Brain microvascular endothelial cell (primary cell): ENCODE results near the gene SMS.

ENCODE experiments used
- DNase-seq: peaks from one replicate; pipeline ENCODE4 v3.0.0-alpha.2; 2020
- H3K27ac ChIP-seq: fragments of 250-450 bp; sonication (Bioruptor Pico); 2 replicates; pipeline ENCODE4 v1.5.1; 2020; ENCODE audit warnings: mild to moderate bottlenecking, moderate library complexity
- H3K27me3 ChIP-seq: fragments of 250-450 bp; sonication (Bioruptor Pico); replicated peaks from 2 replicates; pipeline ENCODE4 v1.5.1; 2020; ENCODE audit warnings: mild to moderate bottlenecking
- H3K36me3 ChIP-seq: fragments of 250-450 bp; sonication (Bioruptor Pico); replicated peaks from 2 replicates; pipeline ENCODE4 v1.5.1; 2020; ENCODE audit warnings: mild to moderate bottlenecking
- H3K4me3 ChIP-seq: 2 replicates; pipeline ENCODE4 v1.5.1; 2011; ENCODE audit warnings: low read depth, mild to moderate bottlenecking, control low read depth, low read length, moderate library complexity
- in situ Hi-C: cut with HindIII; loops from 2 replicates; pipeline ENCODE4 v1.10.0; 2017; ENCODE audit warnings: low sequenced_read_pairs, low pct_ligation_motif_present
- TF ChIP-seq, protein P1 (sequence below): IDR thresholded peaks from 2 replicates; pipeline ENCODE4 v1.5.1; 2011; ENCODE audit warnings: low read depth, mild to moderate bottlenecking, moderate library complexity, low read length, control low read depth, inconsistent platforms; ENCODE audit errors: missing control alignments

Gene SMS

DNA sequence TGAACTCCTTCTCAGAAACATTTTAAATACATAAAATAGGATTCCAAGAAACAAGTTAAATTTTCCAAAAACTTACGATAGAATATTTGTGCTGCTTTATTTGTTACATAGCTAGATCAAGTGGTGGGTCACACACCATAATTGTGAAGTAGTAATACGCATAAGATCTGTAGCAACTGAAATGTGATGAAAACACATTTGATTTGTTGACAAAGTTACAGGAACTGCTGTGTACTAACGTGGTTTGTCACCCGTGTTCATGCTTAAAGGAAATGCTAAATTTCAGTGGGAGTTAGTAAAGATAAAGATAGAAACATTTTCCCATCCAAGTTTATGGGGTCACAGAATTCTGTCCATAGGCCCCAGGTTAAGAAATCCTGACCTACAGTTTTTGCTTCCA, 57.5 kb downstream of the SMS start:
- in situ Hi-C loops: no loop called here
- H3K4me3 ChIP-seq: no peak overlapping the region
- TF ChIP-seq, protein P1, sequence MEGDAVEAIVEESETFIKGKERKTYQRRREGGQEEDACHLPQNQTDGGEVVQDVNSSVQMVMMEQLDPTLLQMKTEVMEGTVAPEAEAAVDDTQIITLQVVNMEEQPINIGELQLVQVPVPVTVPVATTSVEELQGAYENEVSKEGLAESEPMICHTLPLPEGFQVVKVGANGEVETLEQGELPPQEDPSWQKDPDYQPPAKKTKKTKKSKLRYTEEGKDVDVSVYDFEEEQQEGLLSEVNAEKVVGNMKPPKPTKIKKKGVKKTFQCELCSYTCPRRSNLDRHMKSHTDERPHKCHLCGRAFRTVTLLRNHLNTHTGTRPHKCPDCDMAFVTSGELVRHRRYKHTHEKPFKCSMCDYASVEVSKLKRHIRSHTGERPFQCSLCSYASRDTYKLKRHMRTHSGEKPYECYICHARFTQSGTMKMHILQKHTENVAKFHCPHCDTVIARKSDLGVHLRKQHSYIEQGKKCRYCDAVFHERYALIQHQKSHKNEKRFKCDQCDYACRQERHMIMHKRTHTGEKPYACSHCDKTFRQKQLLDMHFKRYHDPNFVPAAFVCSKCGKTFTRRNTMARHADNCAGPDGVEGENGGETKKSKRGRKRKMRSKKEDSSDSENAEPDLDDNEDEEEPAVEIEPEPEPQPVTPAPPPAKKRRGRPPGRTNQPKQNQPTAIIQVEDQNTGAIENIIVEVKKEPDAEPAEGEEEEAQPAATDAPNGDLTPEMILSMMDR: no peak

DNA sequence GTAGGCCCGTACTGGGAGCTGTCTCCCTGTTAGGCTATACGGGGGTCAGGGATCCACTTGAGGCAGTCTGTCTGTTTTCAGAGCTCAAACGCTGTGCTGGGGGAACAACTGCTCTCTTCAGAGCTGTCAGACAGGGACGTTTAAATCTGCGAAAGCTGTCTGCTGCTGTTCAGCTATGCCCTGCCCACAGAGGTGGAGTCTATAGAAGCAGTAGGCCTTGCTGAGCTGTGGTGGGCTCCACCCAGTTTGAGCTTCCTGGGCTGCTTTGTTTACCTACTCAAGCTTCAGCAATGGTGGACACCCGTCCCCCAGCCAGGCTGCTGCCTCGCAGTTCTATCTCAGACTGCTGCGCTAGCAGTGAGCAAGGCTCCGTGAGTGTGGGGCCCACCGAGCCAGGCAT, 64.4 kb downstream of the SMS start:
- Histone ChIP-seq H3K27ac (no peak overlapping the region), H3K27me3 (no peaks in the 10 kb centered on the region), H3K36me3 (no peaks in the 10 kb centered on the region), H3K4me3 (no peak overlapping the region)
- TF ChIP-seq, protein P1: no peak
- in situ Hi-C loops: no loop called here
- no peak for DNase-seq

More for the DNA sequence above, 57.5 kb downstream of the SMS start:
- H3K36me3 ChIP-seq: no peaks in the 10 kb centered on the region
- no peaks in the 10 kb centered on the region for H3K27me3 ChIP-seq
- no peak for DNase-seq
- no peak overlapping the region for H3K27ac ChIP-seq

DNA sequence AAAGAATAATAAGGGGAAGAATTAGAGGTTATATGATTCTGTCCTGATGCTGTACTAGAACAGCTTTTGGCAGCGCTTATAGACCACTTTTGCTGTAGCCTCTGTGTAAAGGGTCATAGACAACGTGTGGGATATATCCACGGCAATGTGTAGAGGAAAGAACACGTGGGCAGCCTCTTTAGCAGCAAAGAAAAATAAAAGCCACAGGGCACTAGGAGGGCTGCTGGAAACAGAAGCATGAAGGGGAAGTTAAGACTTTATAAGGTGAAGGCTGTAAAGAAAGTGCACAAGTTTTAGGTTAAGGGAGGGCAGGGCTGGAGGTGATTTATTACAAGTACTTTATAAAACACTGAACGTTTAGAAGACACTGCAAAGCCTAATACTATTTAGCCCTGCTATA, 71.5 kb downstream of the SMS start:
- no peak overlapping the region for H3K4me3 ChIP-seq
- no peak overlapping the region for H3K27ac ChIP-seq
- no peaks in the 10 kb centered on the region for H3K36me3 ChIP-seq
- in situ Hi-C loops: no loop called here
- TF ChIP-seq, protein P1: no peak
- no peaks in the 10 kb centered on the region for H3K27me3 ChIP-seq
- DNase-seq: no peak

DNA sequence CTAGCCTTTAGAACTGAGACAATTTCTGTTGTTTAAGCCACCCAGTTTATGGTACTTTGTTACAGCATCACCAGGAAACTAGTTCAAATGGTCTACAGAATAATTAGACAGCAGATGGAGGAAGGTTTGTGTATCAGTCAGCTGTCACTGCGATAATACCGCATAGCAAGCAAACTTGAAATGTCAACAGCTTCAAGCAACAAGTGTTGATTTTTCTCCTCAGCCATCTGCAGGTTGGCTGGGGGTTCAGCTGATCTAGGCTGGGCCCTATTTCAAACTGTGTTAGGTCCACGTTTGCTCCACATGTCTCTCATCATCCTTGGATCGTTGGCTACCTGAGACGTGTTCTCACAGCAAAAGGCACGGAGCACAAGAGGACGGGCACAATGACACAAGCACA, 72.4 kb downstream of the SMS start:
- no peaks in the 10 kb centered on the region for H3K36me3 ChIP-seq
- in situ Hi-C loops: no loop called here
- H3K4me3 ChIP-seq: no peak overlapping the region
- H3K27ac ChIP-seq: no peak overlapping the region
- H3K27me3 ChIP-seq: no peaks in the 10 kb centered on the region
- DNase-seq: no peak
- TF ChIP-seq, protein P1: no peak

DNA sequence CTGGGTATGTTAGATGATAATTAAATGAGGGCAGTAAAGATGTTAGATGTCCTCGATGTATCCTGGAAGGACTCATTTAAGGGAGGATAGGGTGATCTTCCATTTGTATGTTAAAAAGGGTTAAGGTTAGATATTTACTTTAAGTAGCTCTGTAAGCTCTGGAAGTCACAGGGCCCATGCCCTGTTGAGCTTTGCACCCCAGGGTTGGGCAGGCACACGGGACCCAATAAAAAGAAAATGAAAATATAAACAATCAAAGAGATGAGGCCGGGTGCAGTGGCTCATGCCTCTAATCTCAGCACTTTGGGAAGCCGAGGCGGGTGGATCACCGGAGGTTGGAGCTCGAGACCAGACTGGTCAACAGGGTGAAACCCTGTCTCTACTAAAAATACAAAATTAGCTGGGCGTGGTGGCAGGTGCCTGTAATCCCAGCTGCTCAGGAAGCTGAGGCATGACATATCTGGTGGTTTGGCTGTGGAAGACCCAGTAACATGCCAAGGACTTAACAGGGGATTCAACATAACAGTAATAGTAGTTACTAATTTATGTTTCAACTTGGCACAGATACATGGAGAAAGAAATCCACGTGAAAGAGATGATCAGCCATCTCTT, 74.7 kb downstream of the SMS start:
- no peak for DNase-seq
- in situ Hi-C loops: no loop called here
- Histone ChIP-seq H3K27ac (no peak overlapping the region), H3K4me3 (no peak overlapping the region), H3K27me3 (no peaks in the 10 kb centered on the region), H3K36me3 (no peaks in the 10 kb centered on the region)
- TF ChIP-seq, protein P1: no peak

DNA sequence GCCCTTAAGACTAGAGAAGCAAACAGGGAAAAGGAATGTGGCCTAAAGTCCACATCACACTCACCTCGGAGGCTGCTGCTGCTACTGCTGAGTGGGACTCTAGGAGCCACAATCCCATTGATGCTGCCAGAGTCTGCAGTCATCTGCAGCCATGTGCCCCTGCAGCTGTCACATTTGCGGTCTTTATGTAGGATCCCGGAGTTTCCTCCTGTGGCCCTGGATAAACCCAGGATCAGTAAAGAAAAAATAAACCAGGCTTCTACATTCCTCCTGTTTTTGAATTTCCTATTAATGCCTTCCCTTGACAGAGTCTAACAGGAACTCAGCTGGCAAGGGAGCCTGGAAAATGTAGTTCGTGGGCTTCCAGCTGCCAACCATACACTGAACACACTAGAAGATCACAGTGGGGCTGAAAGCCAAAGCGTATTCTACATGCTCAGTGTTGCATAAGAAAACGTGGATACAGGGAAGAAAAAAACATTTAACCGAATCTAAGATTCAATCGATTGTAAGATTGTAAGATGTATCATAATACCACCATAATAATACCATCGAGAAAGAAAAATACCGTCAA, 81.3 kb downstream of the SMS start:
- no peak overlapping the region for H3K4me3 ChIP-seq
- in situ Hi-C loops: no loop called here
- no peaks in the 10 kb centered on the region for H3K36me3 ChIP-seq
- no peak for DNase-seq
- H3K27ac ChIP-seq: no peak overlapping the region
- TF ChIP-seq, protein P1: no peak
- H3K27me3 ChIP-seq: no peaks in the 10 kb centered on the region
